ENCODE measurements around the gene CARD19.

- TF ChIP-seq CTCF (conservative IDR thresholded peaks at IDR 0.05; ENCODE audit: low read depth in 2 of 2) = peak; percentile 98 to 100
- TF ChIP-seq EZH2 (IDR thresholded peaks at IDR 0.05; ENCODE audit: low read depth, unreplicated experiment) = no peak
- TF ChIP-seq POLR2AphosphoS5 (IDR thresholded peaks at IDR 0.05; ENCODE audit: low read depth) = no peak
- TF ChIP-seq JUNB (IDR thresholded peaks at IDR 0.05; ENCODE audit: unreplicated experiment) = no peak
- no peak for TF ChIP-seq NANOG (IDR thresholded peaks at IDR 0.05; ENCODE audit: borderline replicate concordance)
- TF ChIP-seq ETS1 (IDR thresholded peaks at IDR 0.05) = no peak
- TF ChIP-seq ZNF114 (CRISPR knock-in tag; IDR thresholded peaks at IDR 0.05) = no peak
- TF ChIP-seq REST (IDR thresholded peaks at IDR 0.05; ENCODE audit: unreplicated experiment) = no peak
- TF ChIP-seq CREB1 (CRISPR knock-in tag; IDR thresholded peaks at IDR 0.05; ENCODE audit: low read depth) = no peak
- no peak for TF ChIP-seq EZH2phosphoT487 (IDR thresholded peaks at IDR 0.05; ENCODE audit: unreplicated experiment)
- no peak for TF ChIP-seq ZNF331 (CRISPR knock-in tag; IDR thresholded peaks at IDR 0.05; ENCODE audit: low read depth)
Observed at GRCh38 chr9:93159601-93160471, 63.8 kb downstream of the CARD19 start.
